ENCODE data around the gene ARMC8. TPM values are rescaled to one million over a fixed set of nuclear protein-coding genes. Genes with fewer than 3 reads are reported as not detected.

ARMC8 gene
- total RNA-seq, 6 experiments from 2014 or later: 15.5 to 24.6 (median 18.6) TPM

GRCh38 chr3:138271189-138271794 is 84.2 kb downstream of the ARMC8 start:
- TF ChIP-seq POLR2A (IDR thresholded peaks at IDR 0.05) (no peak), CTCF (IDR thresholded peaks at IDR 0.05) (no peak)
- 97% methylated on average over 2 of the region's 2 CpGs for WGBS (ENCODE audit: insufficient coverage, low coverage, low lambda C conversion rate, missing lambda C conversion rate)
- Histone ChIP-seq H3K27me3 (no peaks in the 10 kb centered on the region), H3K4me3 (no peak overlapping the region), H3K36me3 (peaks cover 0 to 27% (median 10%) of the 10 kb centered on the region in 4 donors), H3K9me3 (no peaks in the 10 kb centered on the region), H3K4me1 (no peaks in the 10 kb centered on the region), H3K27ac (no peak overlapping the region)
- DNase-seq: no peak
- intact Hi-C loops (cut with DNase I): no loop called here
- ATAC-seq: no peak

- intact Hi-C loops (cut with DNase I): no loop called here
- Histone ChIP-seq H3K27ac (no peak overlapping the region), H3K4me3 (no peak overlapping the region), H3K27me3 (no peaks in the 10 kb centered on the region), H3K9me3 (no peaks in the 10 kb centered on the region), H3K36me3 (peaks cover 0 to 18% (median 3%) of the 10 kb centered on the region in 4 donors), H3K4me1 (no peaks in the 10 kb centered on the region)
- WGBS (ENCODE audit: insufficient coverage, low coverage, low lambda C conversion rate, missing lambda C conversion rate): no CpG with 5 or more reads among the region's 3 CpGs
- DNase-seq (no peak), ATAC-seq (no peak)
- TF ChIP-seq CTCF (IDR thresholded peaks at IDR 0.05) (no peak), POLR2A (IDR thresholded peaks at IDR 0.05) (no peak)
Measured at GRCh38 chr3:138281561-138281960, 94.5 kb downstream of the ARMC8 start.

GRCh38 chr3:138282836-138283235 is 95.7 kb downstream of the ARMC8 start:
- no peak for TF ChIP-seq CTCF (IDR thresholded peaks at IDR 0.05)
- TF ChIP-seq POLR2A (IDR thresholded peaks at IDR 0.05): no peak
- 100% methylated on average over 2 of the region's 2 CpGs for WGBS (ENCODE audit: insufficient coverage, low coverage, low lambda C conversion rate, missing lambda C conversion rate)
- Histone ChIP-seq H3K27ac (no peak overlapping the region), H3K9me3 (no peaks in the 10 kb centered on the region), H3K4me1 (no peaks in the 10 kb centered on the region), H3K27me3 (no peaks in the 10 kb centered on the region), H3K36me3 (peaks cover 0 to 24% (median 8%) of the 10 kb centered on the region in 4 donors), H3K4me3 (no peak overlapping the region)
- ATAC-seq: no peak
- DNase-seq: no peak
- intact Hi-C loops (cut with DNase I): no loop called here

GRCh38 chr3:138284079-138284478 is 97.0 kb downstream of the ARMC8 start:
- no peaks in the 10 kb centered on the region for H3K4me1 ChIP-seq
- no peaks in the 10 kb centered on the region for H3K9me3 ChIP-seq
- peaks cover 0 to 25% (median 8%) of the 10 kb centered on the region in 4 donors for H3K36me3 ChIP-seq
- H3K27me3 ChIP-seq: no peaks in the 10 kb centered on the region
- ATAC-seq (no peak), DNase-seq (no peak)
- H3K4me3 ChIP-seq: no peak overlapping the region
- H3K27ac ChIP-seq: no peak overlapping the region
- intact Hi-C loops (cut with DNase I): no loop called here
- no peak for TF ChIP-seq CTCF (IDR thresholded peaks at IDR 0.05)
- no peak for TF ChIP-seq POLR2A (IDR thresholded peaks at IDR 0.05)
- 91% methylated on average over 1 of the region's 1 CpG for WGBS (ENCODE audit: insufficient coverage, low coverage, low lambda C conversion rate, missing lambda C conversion rate)
